OCI-LY7 (cell line): Measurements from ENCODE around the gene GATA5. TPM values are rescaled to one million over a fixed set of nuclear protein-coding genes. Genes with fewer than 3 reads are reported as not detected.

Experiments used
- BruUV-seq: library from RNA; stranded (reverse); fragments of 400-500 nt; replicated peaks from 2 replicates; lab custom pipeline; 2021; lab: Mats Ljungman, UMichigan
- CTCF ChIA-PET: fragments of 300-600 bp; sonication (Branson Sonifier 250); formaldehyde crosslinking; loops from one replicate; lab custom pipeline; 2022; ENCODE audit warnings: antibody characterized with exemption; ENCODE audit not compliant: unreplicated experiment; lab: Charles Lee
- POLR2A ChIA-PET: fragments of 300-600 bp; sonication (Branson Sonifier 250); formaldehyde crosslinking; loops from one replicate; lab custom pipeline; 2022; ENCODE audit warnings: antibody characterized with exemption; lab: Charles Lee
- DNase-seq: peaks from one replicate; pipeline ENCODE4 v3.0.0-alpha.2; 2015; ENCODE audit warnings: low spot score
- H2AFZ ChIP-seq: fragments of 200-600 bp; sonication (generic), shearing (Covaris generic); 2 replicates; pipeline ENCODE4 v1.6.1; 2014; ENCODE audit warnings: mild to moderate bottlenecking, antibody characterized with exemption, low read length, moderate library complexity
- H3K27ac ChIP-seq: fragments of 200-600 bp; sonication (generic); 2 replicates; pipeline ENCODE4 v1.5.1; 2014; ENCODE audit warnings: mixed run types, low read depth, mild to moderate bottlenecking, moderate library complexity, low read length, inconsistent platforms; ENCODE audit not compliant: poor library complexity, severe bottlenecking
- H3K36me3 ChIP-seq: fragments of 200-600 bp; sonication (generic); 2 replicates; pipeline ENCODE4 v1.6.1; 2014; ENCODE audit warnings: mild to moderate bottlenecking, antibody characterized with exemption, low read length, moderate library complexity, mixed read lengths; ENCODE audit not compliant: insufficient read depth
- H3K4me1 ChIP-seq: fragments of 200-600 bp; sonication (generic); 2 replicates; pipeline ENCODE4 v1.5.1; 2014; ENCODE audit warnings: mild to moderate bottlenecking, low read length; ENCODE audit not compliant: insufficient read depth, poor library complexity, severe bottlenecking
- H3K4me2 ChIP-seq: fragments of 200-600 bp; sonication (generic); 2 replicates; pipeline ENCODE4 v1.6.1; 2014; ENCODE audit warnings: mild to moderate bottlenecking, low read length
- H3K4me3 ChIP-seq: fragments of 200-600 bp; sonication (generic); 2 replicates; pipeline ENCODE4 v1.5.1; 2014; ENCODE audit warnings: mild to moderate bottlenecking, low read depth, low read length; ENCODE audit not compliant: poor library complexity, severe bottlenecking
- H3K79me2 ChIP-seq: fragments of 200-600 bp; sonication (generic); 2 replicates; pipeline ENCODE4 v1.6.1; 2016; ENCODE audit warnings: low read depth, mild to moderate bottlenecking, low read length, moderate library complexity, mixed read lengths; ENCODE audit not compliant: insufficient read depth
- H3K9me2 ChIP-seq: fragments of 200-600 bp; sonication (generic); 2 replicates; pipeline ENCODE4 v1.6.1; 2016; ENCODE audit warnings: mild to moderate bottlenecking, low read length, mixed read lengths; ENCODE audit not compliant: insufficient read depth
- H3K9me3 ChIP-seq: fragments of 200-600 bp; sonication (generic); 2 replicates; pipeline ENCODE4 v1.6.1; 2014; ENCODE audit warnings: mild to moderate bottlenecking, mixed run types, low read length, mixed read lengths
- H4K20me1 ChIP-seq: fragments of 200-600 bp; sonication (generic); 2 replicates; pipeline ENCODE4 v1.6.1; 2014; ENCODE audit warnings: mild to moderate bottlenecking, antibody characterized with exemption, low read length, moderate library complexity, mixed read lengths; ENCODE audit not compliant: insufficient read depth
- EZH2phosphoT487 ChIP-seq: fragments of 200-600 bp; sonication (generic); IDR thresholded peaks from 2 replicates; pipeline ENCODE4 v1.6.1; 2018; ENCODE audit warnings: low read depth, borderline replicate concordance, mild to moderate bottlenecking, mixed run types, antibody characterized with exemption, low read length, moderate library complexity, mixed read lengths
- intact Hi-C: fragments of 100-400 bp; cut with micrococcal nuclease; formaldehyde crosslinking; loops from one replicate; pipeline ENCODE4 v1.10.0; 2022; ENCODE audit not compliant: unreplicated experiment
- total RNA-seq, 2 experiments: library from RNA; depleted of rRNA in 1 of 2; stranded (reverse); fragments of >200 nt in 1 of 2; shearing (Covaris generic) in 1 of 2; gene quantifications; 2 replicates each; pipeline ENCODE4 v1.2.3, GENCODE V29; 2014 to 2022
- TF ChIP-seq, protein P1 (sequence below): fragments of 200-600 bp; sonication (generic); conservative IDR thresholded peaks from 2 replicates; pipeline ENCODE4 v1.5.1; 2014; ENCODE audit warnings: mild to moderate bottlenecking, antibody characterized with exemption, low read length, moderate library complexity, mixed read lengths

GATA5 gene
- total RNA-seq, 2 experiments from 2014 or later = not detected

DNA sequence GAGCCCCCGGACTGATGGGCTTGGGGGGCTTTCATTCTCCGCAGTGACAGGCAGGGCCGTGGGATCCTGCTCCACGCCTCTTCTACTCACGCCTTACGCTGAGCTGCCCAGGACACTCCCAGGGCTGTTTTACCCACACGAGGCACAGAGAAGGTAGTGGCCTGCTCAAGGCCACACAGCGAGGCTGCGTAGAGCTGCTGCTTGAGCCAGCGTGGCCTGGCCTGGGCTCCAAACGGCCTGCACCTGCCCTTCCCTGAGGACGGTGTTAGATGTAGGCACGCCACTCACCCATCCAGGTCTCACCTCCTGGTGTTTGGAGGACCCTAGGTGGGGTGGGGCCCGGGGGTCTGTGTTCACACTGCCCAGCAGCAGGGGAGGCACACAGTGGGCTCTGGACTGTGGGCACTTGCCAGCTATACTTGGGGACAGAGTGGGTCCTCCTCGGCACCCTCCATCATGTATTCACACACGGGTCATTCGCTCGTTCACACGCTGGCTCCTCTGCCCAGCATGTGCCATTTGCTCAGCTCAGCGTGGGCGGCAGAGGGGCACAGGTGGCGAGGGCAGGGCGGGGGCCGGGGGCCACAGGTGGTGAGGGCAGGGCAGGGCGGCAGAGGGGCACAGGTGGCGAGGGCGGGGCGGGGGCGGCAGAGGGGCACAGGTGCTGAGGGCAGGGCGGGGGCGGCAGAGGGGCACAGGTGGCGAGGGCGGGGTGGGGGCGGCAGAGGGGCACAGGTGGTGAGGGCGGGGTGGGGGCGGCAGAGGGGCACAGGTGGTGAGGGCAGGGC lies 30.0 kb downstream of the GATA5 start:
- ChIA-PET POLR2A (no interaction called here), CTCF (interaction anchor here (0.6 kb wide), 1 partner anchor 550 kb away, joined by 4 read pairs; no protein-coding TSS in a partner anchor)
- H4K20me1 ChIP-seq = no peaks in the 10 kb centered on the region
- no peak overlapping the region for H2AFZ ChIP-seq
- H3K9me2 ChIP-seq = no peaks in the 10 kb centered on the region
- no peaks in the 10 kb centered on the region for H3K4me1 ChIP-seq
- intact Hi-C loops = no loop called here
- no peak overlapping the region for H3K27ac ChIP-seq
- H3K4me3 ChIP-seq = no peak overlapping the region
- H3K36me3 ChIP-seq = no peaks in the 10 kb centered on the region
- no peak overlapping the region for H3K4me2 ChIP-seq
- H3K9me3 ChIP-seq = no peaks in the 10 kb centered on the region
- TF ChIP-seq, protein P1, sequence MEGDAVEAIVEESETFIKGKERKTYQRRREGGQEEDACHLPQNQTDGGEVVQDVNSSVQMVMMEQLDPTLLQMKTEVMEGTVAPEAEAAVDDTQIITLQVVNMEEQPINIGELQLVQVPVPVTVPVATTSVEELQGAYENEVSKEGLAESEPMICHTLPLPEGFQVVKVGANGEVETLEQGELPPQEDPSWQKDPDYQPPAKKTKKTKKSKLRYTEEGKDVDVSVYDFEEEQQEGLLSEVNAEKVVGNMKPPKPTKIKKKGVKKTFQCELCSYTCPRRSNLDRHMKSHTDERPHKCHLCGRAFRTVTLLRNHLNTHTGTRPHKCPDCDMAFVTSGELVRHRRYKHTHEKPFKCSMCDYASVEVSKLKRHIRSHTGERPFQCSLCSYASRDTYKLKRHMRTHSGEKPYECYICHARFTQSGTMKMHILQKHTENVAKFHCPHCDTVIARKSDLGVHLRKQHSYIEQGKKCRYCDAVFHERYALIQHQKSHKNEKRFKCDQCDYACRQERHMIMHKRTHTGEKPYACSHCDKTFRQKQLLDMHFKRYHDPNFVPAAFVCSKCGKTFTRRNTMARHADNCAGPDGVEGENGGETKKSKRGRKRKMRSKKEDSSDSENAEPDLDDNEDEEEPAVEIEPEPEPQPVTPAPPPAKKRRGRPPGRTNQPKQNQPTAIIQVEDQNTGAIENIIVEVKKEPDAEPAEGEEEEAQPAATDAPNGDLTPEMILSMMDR = no peak
- TF ChIP-seq EZH2phosphoT487 = no peak
- DNase-seq = no peak
- BruUV-seq = no TSS peak
- H3K79me2 ChIP-seq = no peaks in the 10 kb centered on the region

DNA sequence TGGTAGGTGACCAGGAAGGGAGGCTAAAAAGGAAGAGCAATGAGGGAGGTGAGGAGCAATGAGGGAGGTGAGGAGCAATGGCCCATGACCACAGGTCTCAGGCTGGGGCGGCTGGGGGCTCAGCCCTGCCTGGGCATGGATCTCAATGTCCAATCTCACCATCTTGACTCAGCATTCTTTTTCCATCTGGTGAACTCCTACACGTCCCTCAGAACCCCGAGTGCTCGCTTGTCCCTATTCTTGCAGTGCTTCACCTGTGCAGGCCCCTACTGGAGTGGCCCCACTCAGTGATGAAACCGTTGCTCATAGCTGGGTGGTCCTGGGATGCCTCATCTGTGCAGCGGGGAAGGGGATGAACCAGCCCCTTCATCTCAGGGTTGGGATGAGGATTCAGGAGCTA lies 31.5 kb downstream of the GATA5 start:
- CTCF ChIA-PET = no interaction called here
- no peaks in the 10 kb centered on the region for H3K4me1 ChIP-seq
- no peak for DNase-seq
- no peaks in the 10 kb centered on the region for H3K9me2 ChIP-seq
- H3K4me3 ChIP-seq = no peak overlapping the region
- no peaks in the 10 kb centered on the region for H3K79me2 ChIP-seq
- TF ChIP-seq, protein P1 = no peak
- TF ChIP-seq EZH2phosphoT487 = no peak
- H3K36me3 ChIP-seq = no peaks in the 10 kb centered on the region
- H2AFZ ChIP-seq = no peak overlapping the region
- BruUV-seq = no TSS peak
- no peaks in the 10 kb centered on the region for H4K20me1 ChIP-seq
- no peak overlapping the region for H3K4me2 ChIP-seq
- H3K27ac ChIP-seq = no peak overlapping the region
- intact Hi-C loops = no loop called here
- H3K9me3 ChIP-seq = no peaks in the 10 kb centered on the region
- POLR2A ChIA-PET = no interaction called here

DNA sequence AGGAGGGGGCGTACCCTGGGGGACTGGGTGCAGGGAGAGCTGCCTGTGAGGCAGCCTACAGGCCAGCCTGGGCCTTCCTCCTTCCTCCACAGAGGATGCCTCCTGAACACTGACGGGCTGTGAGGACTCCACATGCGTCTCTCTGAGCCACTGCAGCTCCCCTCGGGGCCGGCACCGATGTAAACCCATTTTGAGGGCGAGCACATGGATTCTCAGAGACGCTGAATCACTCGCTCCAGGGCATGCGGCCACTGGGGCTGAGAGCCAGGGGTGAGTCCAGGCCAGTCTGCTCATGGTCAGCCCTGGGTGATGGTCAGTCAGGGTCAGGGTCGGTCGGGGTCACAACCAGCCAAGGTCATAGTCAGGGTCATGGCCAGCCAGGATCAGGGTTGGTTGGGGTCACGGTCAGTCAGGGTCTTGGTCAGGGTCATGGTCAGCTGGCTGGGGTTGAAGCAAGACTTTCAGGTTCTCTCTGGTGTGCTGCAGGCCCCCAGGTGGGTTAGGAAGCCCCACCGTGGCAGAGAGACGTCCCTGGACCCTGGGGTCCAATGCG lies 33.7 kb downstream of the GATA5 start:
- H3K36me3 ChIP-seq = no peaks in the 10 kb centered on the region
- H2AFZ ChIP-seq = no peak overlapping the region
- BruUV-seq = no TSS peak
- no peaks in the 10 kb centered on the region for H3K4me1 ChIP-seq
- TF ChIP-seq, protein P1 = no peak
- no peak for TF ChIP-seq EZH2phosphoT487
- POLR2A ChIA-PET = no interaction called here
- no peak overlapping the region for H3K4me2 ChIP-seq
- no peak overlapping the region for H3K27ac ChIP-seq
- H3K9me3 ChIP-seq = no peaks in the 10 kb centered on the region
- no peak for DNase-seq
- no peaks in the 10 kb centered on the region for H4K20me1 ChIP-seq
- no peaks in the 10 kb centered on the region for H3K79me2 ChIP-seq
- CTCF ChIA-PET = no interaction called here
- no peaks in the 10 kb centered on the region for H3K9me2 ChIP-seq
- intact Hi-C loops = no loop called here
- no peak overlapping the region for H3K4me3 ChIP-seq
